Measurements from ENCODE around the gene RAP1A.

The RAP1A gene

GRCh38 chr1:111619635-111620440 lies at the start of gene RAP1A:
RAP1A (plus strand) TSS chr1:111619789; CDS start chr1:111691361, 71,572 bp downstream.
- DNase-seq (ENCODE audit: low read depth): peak; percentile 85

GRCh38 chr1:111569913-111570312 lies 49.7 kb upstream of the RAP1A start:
- no peak for DNase-seq (ENCODE audit: low read depth)

- DNase-seq (ENCODE audit: low read depth): peak; percentile 41
Observed at GRCh38 chr1:111570781-111571181, 48.8 kb upstream of the RAP1A start.

GRCh38 chr1:111571239-111571638 lies 48.4 kb upstream of the RAP1A start:
- DNase-seq (ENCODE audit: low read depth): no peak

- DNase-seq (ENCODE audit: low read depth): peak; percentile 92
Observed at GRCh38 chr1:111571987-111572386, 47.6 kb upstream of the RAP1A start.

- no peak for DNase-seq (ENCODE audit: low read depth)
Observed at GRCh38 chr1:111576547-111576946, 43.0 kb upstream of the RAP1A start.

- peak; percentile 3 for DNase-seq (ENCODE audit: low read depth)
Observed at GRCh38 chr1:111577814-111578213, 41.8 kb upstream of the RAP1A start.

GRCh38 chr1:111581166-111581565 lies 38.4 kb upstream of the RAP1A start:
- no peak for DNase-seq (ENCODE audit: low read depth)

- DNase-seq (ENCODE audit: low read depth): no peak
Observed at GRCh38 chr1:111582016-111582415, 37.6 kb upstream of the RAP1A start.

GRCh38 chr1:111582644-111583618 lies 36.7 kb upstream of the RAP1A start:
- DNase-seq (ENCODE audit: low read depth): no peak

- DNase-seq (ENCODE audit: low read depth): peak; percentile 64
Observed at GRCh38 chr1:111585447-111586086, 34.0 kb upstream of the RAP1A start.

- DNase-seq (ENCODE audit: low read depth): no peak
Observed at GRCh38 chr1:111586112-111586511, 33.5 kb upstream of the RAP1A start.

GRCh38 chr1:111587509-111588174 lies 31.9 kb upstream of the RAP1A start:
- DNase-seq (ENCODE audit: low read depth): no peak

GRCh38 chr1:111591937-111592336 lies 27.7 kb upstream of the RAP1A start:
- no peak for DNase-seq (ENCODE audit: low read depth)

GRCh38 chr1:111592389-111593361 lies 26.9 kb upstream of the RAP1A start:
- DNase-seq (ENCODE audit: low read depth): peak; percentile 70

- no peak for DNase-seq (ENCODE audit: low read depth)
Observed at GRCh38 chr1:111593403-111594305, 25.9 kb upstream of the RAP1A start.

GRCh38 chr1:111594306-111594693 lies 25.3 kb upstream of the RAP1A start:
- no peak for DNase-seq (ENCODE audit: low read depth)

GRCh38 chr1:111595807-111596206 lies 23.8 kb upstream of the RAP1A start:
- DNase-seq (ENCODE audit: low read depth): no peak

GRCh38 chr1:111596499-111596898 lies 23.1 kb upstream of the RAP1A start:
- no peak for DNase-seq (ENCODE audit: low read depth)

Data from amniotic epithelial cell (primary cell).